GM19372 (cell line): ENCODE data around the gene BOC.

Experiments used
- ATAC-seq: cut with Tn5 transposase; IDR thresholded peaks from one replicate; pipeline ENCODE4 v1.9.1; 2021; ENCODE audit warnings: mild to moderate bottlenecking, low read depth, moderate library complexity; ENCODE audit not compliant: unreplicated experiment

Gene BOC

DNA sequence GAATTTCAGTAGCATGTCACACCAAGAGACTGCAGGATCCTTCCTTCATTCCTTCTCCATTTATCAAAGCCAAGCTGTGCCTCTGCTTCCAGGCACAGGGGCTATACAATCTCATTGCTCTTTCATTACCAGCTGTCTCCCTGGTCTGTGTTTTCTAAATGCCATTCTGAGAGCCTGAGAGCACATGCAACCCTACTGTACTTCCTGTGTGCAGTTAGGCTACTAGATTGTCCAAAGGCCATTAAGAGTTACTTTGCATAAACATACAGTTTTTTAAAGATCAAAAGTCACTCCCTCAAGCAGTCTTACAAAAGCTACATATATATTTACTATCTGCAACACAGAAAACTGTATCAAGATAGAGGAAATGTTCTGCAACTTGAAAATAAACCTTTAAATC, 119.8 kb downstream of the BOC start:
- no peak for ATAC-seq
